ENCODE data around the gene ATP9B.

DNA sequence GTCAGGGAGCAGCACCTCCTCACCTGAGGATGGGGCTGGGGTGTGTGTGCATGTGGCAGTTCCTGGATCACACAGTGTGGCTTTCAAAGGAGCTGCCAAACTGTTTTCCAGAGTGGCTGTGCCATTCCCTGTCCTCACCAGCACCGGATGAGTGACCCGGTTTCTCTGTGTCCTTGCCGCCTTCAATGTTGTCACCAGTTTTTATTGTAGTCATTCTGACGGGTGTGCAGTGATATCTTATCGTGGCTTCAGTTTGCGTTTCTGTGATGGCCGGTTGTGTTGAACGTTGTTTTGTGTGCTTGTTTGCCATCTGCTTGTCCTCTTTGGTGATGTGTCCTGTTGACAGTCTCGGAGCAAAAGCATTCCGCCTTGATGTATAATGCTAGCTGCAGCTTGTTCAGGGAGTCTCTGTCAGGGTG is 108.9 kb downstream of the ATP9B start:
- TF ChIP-seq CTCF (IDR thresholded peaks at IDR 0.05; ENCODE audit: low read length): no peak
- TF ChIP-seq EZH2 (optimal IDR thresholded peaks at IDR 0.05; ENCODE audit: low read depth, low read length): no peak
- TF ChIP-seq EZH2phosphoT487 (IDR thresholded peaks at IDR 0.05; ENCODE audit: low read length): no peak

All from MM.1S (cell line).